SU-DHL-6 (cell line): ENCODE measurements around the gene NTN3.

Experiments
- H2AFZ ChIP-seq: fragments of 200-600 bp; sonication (generic); 2 replicates; pipeline ENCODE4 v1.6.1; 2014; ENCODE audit warnings: low read depth, mild to moderate bottlenecking, moderate library complexity, mixed read lengths, antibody characterized with exemption, low read length; ENCODE audit not compliant: severe bottlenecking
- H3F3A ChIP-seq: fragments of 200-600 bp; shearing (Covaris generic); 2 replicates; pipeline ENCODE4 v1.6.0; 2016; ENCODE audit warnings: antibody characterized with exemption, mild to moderate bottlenecking; ENCODE audit not compliant: insufficient read depth
- H3K27ac ChIP-seq: fragments of 200-600 bp; sonication (generic); 2 replicates; pipeline ENCODE4 v1.5.1; 2016; ENCODE audit warnings: low read depth, mild to moderate bottlenecking, low read length, moderate library complexity, mixed read lengths
- H3K27me3 ChIP-seq: fragments of 200-600 bp; sonication (generic), shearing (Covaris generic); 2 replicates; pipeline ENCODE4 v1.6.0; 2014; ENCODE audit warnings: mild to moderate bottlenecking, low read length
- H3K36me3 ChIP-seq: fragments of 200-600 bp; sonication (generic); 2 replicates; pipeline ENCODE4 v1.6.1; 2014; ENCODE audit warnings: mild to moderate bottlenecking, low read length, mixed read lengths
- H3K4me2 ChIP-seq: fragments of 300-600, 200-600 bp; shearing (Covaris generic), sonication (generic); 2 replicates; pipeline ENCODE4 v1.6.0; 2014; ENCODE audit warnings: low read length, low read depth, mild to moderate bottlenecking; ENCODE audit not compliant: poor library complexity, severe bottlenecking
- H3K4me3 ChIP-seq: fragments of 200-600 bp; sonication (generic); 2 replicates; pipeline ENCODE4 v1.5.1; 2014; ENCODE audit warnings: antibody characterized with exemption, low read length, mild to moderate bottlenecking, mixed read lengths; ENCODE audit not compliant: insufficient read depth, poor library complexity, severe bottlenecking
- H3K79me2 ChIP-seq: fragments of 200-600 bp; sonication (generic); 2 replicates; pipeline ENCODE4 v1.6.1; 2014; ENCODE audit warnings: mild to moderate bottlenecking, low read length, moderate library complexity; ENCODE audit not compliant: insufficient read depth
- H3K9ac ChIP-seq: fragments of 200-600 bp; sonication (generic); 2 replicates; pipeline ENCODE4 v1.7.0; 2014; ENCODE audit warnings: mild to moderate bottlenecking, low read length
- H3K9me2 ChIP-seq: fragments of 200-600 bp; sonication (generic); replicated peaks from 2 replicates; pipeline ENCODE4 v1.6.1; 2014; ENCODE audit warnings: low read length; ENCODE audit not compliant: insufficient read depth
- H3K9me3 ChIP-seq: fragments of 200-600 bp; sonication (generic); 2 replicates; pipeline ENCODE4 v1.6.1; 2014; ENCODE audit warnings: low read length, mixed read lengths; ENCODE audit not compliant: insufficient read depth
- H4K20me1 ChIP-seq: fragments of 200-600 bp; sonication (generic); 2 replicates; pipeline ENCODE4 v1.6.1; 2014; ENCODE audit warnings: low read depth, mild to moderate bottlenecking, antibody characterized with exemption, low read length, moderate library complexity, mixed read lengths
- CTCF ChIP-seq: fragments of 200-600 bp; sonication (generic); IDR thresholded peaks from one replicate; pipeline ENCODE4 v1.5.1; 2017; ENCODE audit warnings: antibody characterized with exemption, mild to moderate bottlenecking, low read length, moderate library complexity; ENCODE audit not compliant: insufficient read depth, poor library complexity, severe bottlenecking
- EZH2phosphoT487 ChIP-seq: fragments of 200-600 bp; sonication (generic), shearing (Covaris generic); conservative IDR thresholded peaks from 2 replicates; pipeline ENCODE4 v1.6.1; 2018; ENCODE audit warnings: mild to moderate bottlenecking, antibody characterized with exemption, low read length, moderate library complexity, mixed read lengths

The NTN3 gene

GRCh38 chr16:2457267-2457666 is 13.8 kb upstream of the NTN3 start:
- Histone ChIP-seq H4K20me1 (no peaks in the 10 kb centered on the region), H3K27me3 (no peaks in the 10 kb centered on the region), H2AFZ (no peak overlapping the region), H3K4me3 (no peak overlapping the region), H3K27ac (no peak overlapping the region), H3K9ac (no peak overlapping the region), H3K79me2 (peaks cover 14% of the 10 kb centered on the region; the same call in 1 of the 2 replicates), H3K36me3 (peaks cover 8% of the 10 kb centered on the region; the same call in 1 of the 2 replicates), H3K9me2 (no peaks in the 10 kb centered on the region), H3K4me2 (no peak overlapping the region), H3F3A (peaks cover 20% of the 10 kb centered on the region), H3K9me3 (no peaks in the 10 kb centered on the region)
- TF ChIP-seq EZH2phosphoT487 (no peak), CTCF (no peak)

GRCh38 chr16:2457946-2458345 is 13.2 kb upstream of the NTN3 start:
- Histone ChIP-seq H3K36me3 (peaks cover 3% of the 10 kb centered on the region; the same call in 1 of the 2 replicates), H3K9ac (no peak overlapping the region), H3K27me3 (no peaks in the 10 kb centered on the region), H3K79me2 (peaks cover 14% of the 10 kb centered on the region; the same call in 1 of the 2 replicates), H3K4me3 (no peak overlapping the region), H3F3A (peaks cover 20% of the 10 kb centered on the region), H3K9me2 (no peaks in the 10 kb centered on the region), H3K4me2 (no peak overlapping the region), H3K27ac (no peak overlapping the region), H3K9me3 (no peaks in the 10 kb centered on the region), H2AFZ (no peak overlapping the region), H4K20me1 (no peaks in the 10 kb centered on the region)
- TF ChIP-seq CTCF (no peak), EZH2phosphoT487 (no peak)

- Histone ChIP-seq H3K4me3 (peak overlapping the region; percentile 63), H3K9me2 (no peaks in the 10 kb centered on the region), H3K9ac (peak overlapping the region; percentile 76), H3K27ac (peak overlapping the region; percentile 67), H3K36me3 (peaks cover 3% of the 10 kb centered on the region; the same call in 1 of the 2 replicates), H3K4me2 (peak overlapping the region; percentile 65), H4K20me1 (no peaks in the 10 kb centered on the region), H2AFZ (peak overlapping the region; percentile 17), H3F3A (peaks cover 20% of the 10 kb centered on the region), H3K79me2 (peaks cover 14% of the 10 kb centered on the region; the same call in 1 of the 2 replicates), H3K9me3 (no peaks in the 10 kb centered on the region), H3K27me3 (no peaks in the 10 kb centered on the region)
- TF ChIP-seq CTCF (no peak), EZH2phosphoT487 (no peak)
These were observed 12.0 kb upstream of the NTN3 start for GRCh38 chr16:2458887-2459646.
